Measurements from ENCODE around the gene PLIN4.
"Not testable (repeated sequence)": the region's sequence is repeated elsewhere in the genome, so short reads cannot be mapped to it uniquely, and the experiment has no call there.

PLIN4 gene

GRCh38 chr19:4543842-4544647, 25.8 kb upstream of the PLIN4 start:
- DNase-seq (ENCODE audit: low read depth in 2 of 2): no peak

GRCh38 chr19:4542896-4543841, 24.9 kb upstream of the PLIN4 start:
- DNase-seq (ENCODE audit: low read depth in 2 of 2): no peak

GRCh38 chr19:4541806-4542145, 23.5 kb upstream of the PLIN4 start:
- DNase-seq (ENCODE audit: low read depth in 2 of 2): not testable (repeated sequence)

DNA sequence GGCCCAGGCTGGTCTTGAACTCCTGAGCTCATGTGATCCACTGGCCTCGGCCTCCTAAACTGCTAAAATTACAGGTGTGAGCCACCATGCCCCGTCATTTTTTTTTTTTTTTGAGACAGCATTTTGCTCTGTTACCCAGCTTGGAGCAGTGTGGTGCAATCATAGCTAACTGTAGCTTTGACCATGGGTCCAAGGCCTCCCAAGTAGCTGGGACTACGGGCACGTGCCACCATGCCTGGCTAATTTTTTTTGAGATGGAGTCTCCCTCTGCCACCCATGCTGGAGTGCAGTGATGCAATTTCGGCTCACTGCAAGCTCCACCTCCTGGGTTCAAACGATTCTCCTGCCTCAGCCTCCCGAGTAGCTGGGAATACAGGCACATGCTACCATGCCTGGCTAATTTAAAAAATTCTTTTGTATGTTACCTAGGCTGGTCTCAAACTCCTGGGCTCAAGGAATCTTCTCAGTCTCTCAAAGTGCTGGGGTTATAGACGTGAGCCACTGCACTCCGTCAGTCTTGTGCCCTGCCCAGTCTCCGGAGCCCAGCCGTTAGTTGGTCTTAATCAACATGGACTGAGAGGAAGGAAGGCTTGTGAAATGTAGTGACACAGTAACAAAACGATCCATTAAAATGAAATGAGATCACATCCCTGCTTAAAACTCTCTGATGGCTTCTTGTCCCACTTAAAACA, 23.0 kb upstream of the PLIN4 start:
- DNase-seq (ENCODE audit: low read depth in 2 of 2): no peak

DNA sequence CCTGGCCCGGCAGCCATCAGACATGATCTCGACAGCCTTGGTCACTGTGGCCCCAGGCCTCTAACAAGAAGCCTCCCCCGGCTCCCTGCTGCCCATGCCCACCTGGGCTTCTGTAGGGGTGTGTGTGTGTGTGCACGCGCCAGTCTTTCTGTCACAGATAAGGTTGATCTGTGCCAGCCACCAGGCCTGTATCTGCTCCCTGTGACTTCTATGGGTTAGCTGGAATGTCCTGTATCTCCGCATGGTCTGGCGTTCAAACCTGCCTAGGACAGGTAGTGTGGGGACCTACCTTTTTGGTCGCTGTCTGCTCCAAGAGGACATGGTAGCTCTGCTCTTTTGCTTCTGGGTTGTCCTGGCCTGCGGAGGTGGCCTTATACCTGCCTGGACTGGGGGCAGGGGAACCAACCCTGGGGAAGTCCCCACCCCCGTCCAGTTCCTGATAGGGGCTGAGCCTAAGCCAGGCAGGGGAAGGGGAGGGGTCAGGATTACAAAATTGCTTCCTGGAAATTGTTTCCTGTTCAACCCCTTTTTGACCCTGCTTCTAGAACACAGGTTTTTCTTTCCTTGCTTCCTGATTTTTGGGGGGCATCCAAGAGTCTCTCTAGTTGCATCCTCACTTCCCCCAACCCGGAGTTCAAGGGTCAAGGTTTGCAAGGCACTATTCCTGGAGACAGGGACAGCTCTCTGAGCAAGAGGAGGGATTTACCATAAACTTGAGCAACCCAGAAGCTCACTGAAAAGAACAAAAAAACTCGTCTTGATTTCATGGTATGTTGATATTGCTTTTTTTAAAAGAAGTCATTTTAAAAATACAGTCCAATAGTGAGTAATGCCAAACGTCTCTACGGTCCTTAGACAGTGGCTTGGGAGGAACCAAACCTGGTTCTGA, 21.7 kb upstream of the PLIN4 start, which contains the start of gene LRG1:
Gene LRG1, minus strand, starts transcription at position 344 of the 889 bp plus-strand sequence. Its CDS starts 23 bp downstream, at position 321.
- no peak for DNase-seq (ENCODE audit: low read depth in 2 of 2)

GRCh38 chr19:4539169-4539692, 20.9 kb upstream of the PLIN4 start:
- DNase-seq (ENCODE audit: low read depth in 2 of 2): no peak

DNA sequence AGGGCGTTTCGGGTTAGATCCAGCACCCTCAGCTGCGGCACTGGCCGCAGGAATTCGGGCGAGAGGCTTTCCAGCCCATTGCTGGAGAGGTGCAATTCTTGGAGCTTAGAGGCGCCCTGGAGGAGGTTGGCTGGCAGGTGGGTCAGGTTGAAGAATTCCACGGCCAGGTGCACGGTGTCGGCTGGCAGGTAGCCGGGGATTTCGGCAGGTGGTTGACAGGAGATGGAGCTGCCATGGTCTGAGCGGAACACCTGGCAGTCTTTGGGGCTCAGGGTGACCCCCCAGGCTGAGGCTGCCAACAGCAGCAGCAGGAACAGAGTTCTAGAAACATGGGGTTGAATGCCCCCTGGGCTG, 20.3 kb upstream of the PLIN4 start:
- no peak for DNase-seq (ENCODE audit: low read depth in 2 of 2)

DNA sequence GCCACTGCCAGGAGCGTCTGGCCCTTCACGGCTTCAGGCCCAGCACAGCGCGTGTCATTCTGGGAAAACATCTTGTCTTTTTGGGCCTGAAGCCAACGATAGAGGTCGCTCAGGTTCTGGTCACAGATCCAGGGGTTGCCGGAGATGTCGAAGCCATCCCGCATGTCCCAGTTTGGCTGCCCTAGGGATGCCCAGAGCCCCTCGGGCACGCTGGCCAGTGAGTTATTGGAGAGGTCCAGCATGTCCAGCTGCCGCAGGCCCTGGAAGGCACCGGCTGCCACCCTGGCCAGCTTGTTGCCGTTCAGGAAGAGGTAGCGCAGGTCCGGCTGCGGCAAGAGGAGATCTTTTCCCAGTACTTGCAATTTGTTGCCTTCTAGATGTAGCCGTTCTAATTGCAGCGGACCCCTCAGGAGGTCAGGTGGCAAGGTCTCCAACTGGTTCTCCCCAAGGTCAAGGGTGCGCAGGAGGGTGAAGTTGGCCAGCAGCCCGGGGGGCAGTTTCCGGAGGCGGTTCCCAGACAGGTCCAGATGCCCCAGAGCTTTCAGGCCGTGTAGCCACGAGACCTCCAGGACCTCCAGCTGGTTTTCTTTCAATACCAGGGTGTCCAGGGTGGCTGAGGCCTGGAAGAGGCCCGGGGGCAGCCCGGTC, 19.8 kb upstream of the PLIN4 start:
- DNase-seq (ENCODE audit: low read depth in 2 of 2): no peak

GRCh38 chr19:4536798-4537197, 18.5 kb upstream of the PLIN4 start:
- no peak for DNase-seq (ENCODE audit: low read depth in 2 of 2)

GRCh38 chr19:4534836-4535658, 16.8 kb upstream of the PLIN4 start, which contains the start of gene PLIN5:
Gene PLIN5, minus strand, starts transcription at chr19:4535224. Its CDS starts 1,150 bp downstream, at chr19:4534074.
- DNase-seq (ENCODE audit: low read depth in 2 of 2): peak; percentile 6 to 39

GRCh38 chr19:4533835-4534424, 15.6 kb upstream of the PLIN4 start:
- DNase-seq (ENCODE audit: low read depth in 2 of 2): no peak

- DNase-seq (ENCODE audit: low read depth in 2 of 2): no peak
Measured at GRCh38 chr19:4533334-4533733, 15.0 kb upstream of the PLIN4 start.

DNA sequence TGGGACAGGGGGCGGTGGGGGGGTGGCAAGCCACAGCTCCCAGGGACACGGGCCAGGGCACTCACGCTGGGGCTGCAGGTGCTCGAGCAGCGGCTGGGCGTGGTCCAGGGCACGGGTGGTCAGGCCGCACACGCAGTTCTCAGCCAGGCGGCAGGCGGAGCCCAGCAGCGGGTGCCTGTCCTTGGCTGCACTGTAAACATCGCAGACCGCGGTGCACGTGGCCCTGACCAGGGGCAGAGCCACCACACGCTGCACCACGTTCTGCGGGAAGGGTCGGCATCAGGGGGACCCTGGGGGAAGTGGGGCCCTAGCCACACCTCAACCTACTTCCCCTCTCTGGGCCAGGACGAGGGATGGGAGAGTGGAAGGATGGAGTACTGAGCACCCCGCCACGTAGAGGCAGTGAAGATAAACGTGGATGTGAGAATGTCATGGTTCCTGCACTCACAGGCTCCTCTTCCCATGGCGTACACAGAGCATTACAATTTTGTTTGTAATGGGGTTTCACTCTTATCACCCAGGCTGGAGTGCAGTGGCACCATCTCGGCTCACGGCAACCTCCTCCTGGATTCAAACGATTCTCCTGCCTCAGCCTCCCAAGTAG, 13.4 kb upstream of the PLIN4 start:
- DNase-seq (ENCODE audit: low read depth in 2 of 2): no peak

GRCh38 chr19:4529924-4530522, 11.7 kb upstream of the PLIN4 start:
- no peak for DNase-seq (ENCODE audit: low read depth in 2 of 2)

- DNase-seq (ENCODE audit: low read depth in 2 of 2): no peak
Measured at GRCh38 chr19:4528843-4529242, 10.6 kb upstream of the PLIN4 start.

- DNase-seq (ENCODE audit: low read depth in 2 of 2): not testable (repeated sequence)
Measured at GRCh38 chr19:4527377-4527776, 9.1 kb upstream of the PLIN4 start.

- no peak for DNase-seq (ENCODE audit: low read depth in 2 of 2)
Measured at GRCh38 chr19:4525563-4526002, 7.3 kb upstream of the PLIN4 start.
